ENCODE data around the gene LMLN. TPM values are rescaled to one million over a fixed set of nuclear protein-coding genes. Genes with fewer than 3 reads are reported as not detected.
A peak's percentile ranks its signal among the peaks of the same experiment; 100 is the strongest.

LMLN gene
- total and polyA plus RNA-seq, 2 donors from 2014 or later = 1.6 to 10.5 TPM

GRCh38 chr3:198062068-198062465 is 102.0 kb downstream of the LMLN start:
- Histone ChIP-seq H3K9ac (ENCODE audit: low read length in 3 of 3) (no peak overlapping the region), H3K4me3 (ENCODE audit: low read length in 3 of 3) (no peak overlapping the region), H3K4me1 (ENCODE audit: control insufficient read depth in 2 of 3, insufficient read depth in 2 of 3, low read depth in 1 of 3, low read length in 3 of 3) (no peaks in the 10 kb centered on the region), H3K27ac (ENCODE audit: low read depth in 2 of 2, low read length in 2 of 2) (no peak overlapping the region), H3K27me3 (ENCODE audit: control insufficient read depth, insufficient read depth, low read length) (no peaks in the 10 kb centered on the region), H3K9me3 (ENCODE audit: control insufficient read depth in 2 of 3, insufficient read depth in 1 of 3, low read length in 3 of 3) (no peaks in the 10 kb centered on the region), H3K36me3 (ENCODE audit: control insufficient read depth in 2 of 3, insufficient read depth in 3 of 3, low read length in 3 of 3) (no peaks in the 10 kb centered on the region)
- intact Hi-C loops (cut with DNase I) = no loop called here
- DNase-seq = peak in 1 of 5 donors; percentile 19
- no peak for TF ChIP-seq CTCF (IDR thresholded peaks at IDR 0.05; ENCODE audit: borderline replicate concordance, extremely low read depth, insufficient read depth)
- no peak for FAIRE-seq

GRCh38 chr3:198064420-198064819 is 104.4 kb downstream of the LMLN start:
- Histone ChIP-seq H3K4me1 (ENCODE audit: control insufficient read depth in 2 of 3, insufficient read depth in 2 of 3, low read depth in 1 of 3, low read length in 3 of 3) (no peaks in the 10 kb centered on the region), H3K27ac (ENCODE audit: low read depth in 2 of 2, low read length in 2 of 2) (no peak overlapping the region), H3K4me3 (ENCODE audit: low read length in 3 of 3) (no peak overlapping the region), H3K9ac (ENCODE audit: low read length in 3 of 3) (no peak overlapping the region), H3K36me3 (ENCODE audit: control insufficient read depth in 2 of 3, insufficient read depth in 3 of 3, low read length in 3 of 3) (no peaks in the 10 kb centered on the region), H3K9me3 (ENCODE audit: control insufficient read depth in 2 of 3, insufficient read depth in 1 of 3, low read length in 3 of 3) (no peaks in the 10 kb centered on the region), H3K27me3 (ENCODE audit: control insufficient read depth, insufficient read depth, low read length) (no peaks in the 10 kb centered on the region)
- TF ChIP-seq CTCF (IDR thresholded peaks at IDR 0.05; ENCODE audit: borderline replicate concordance, extremely low read depth, insufficient read depth) = no peak
- no peak for DNase-seq
- intact Hi-C loops (cut with DNase I) = no loop called here
- no peak for FAIRE-seq

- H3K9me3 ChIP-seq (ENCODE audit: control insufficient read depth in 2 of 3, insufficient read depth in 1 of 3, low read length in 3 of 3) = no peaks in the 10 kb centered on the region
- no peaks in the 10 kb centered on the region for H3K27me3 ChIP-seq (ENCODE audit: control insufficient read depth, insufficient read depth, low read length)
- no peak for DNase-seq
- FAIRE-seq = no peak
- no peaks in the 10 kb centered on the region for H3K4me1 ChIP-seq (ENCODE audit: control insufficient read depth in 2 of 3, insufficient read depth in 2 of 3, low read depth in 1 of 3, low read length in 3 of 3)
- H3K36me3 ChIP-seq (ENCODE audit: control insufficient read depth in 2 of 3, insufficient read depth in 3 of 3, low read length in 3 of 3) = no peaks in the 10 kb centered on the region
- no peak overlapping the region for H3K27ac ChIP-seq (ENCODE audit: low read depth in 2 of 2, low read length in 2 of 2)
- H3K9ac ChIP-seq (ENCODE audit: low read length in 3 of 3) = no peak overlapping the region
- no peak overlapping the region for H3K4me3 ChIP-seq (ENCODE audit: low read length in 3 of 3)
- no peak for TF ChIP-seq CTCF (IDR thresholded peaks at IDR 0.05; ENCODE audit: borderline replicate concordance, extremely low read depth, insufficient read depth)
- intact Hi-C loops (cut with DNase I) = no loop called here
Measured at GRCh38 chr3:198065897-198066296, 105.9 kb downstream of the LMLN start.

GRCh38 chr3:198067416-198067815 is 107.4 kb downstream of the LMLN start:
- intact Hi-C loops (cut with DNase I) = no loop called here
- no peak for DNase-seq
- H3K4me3 ChIP-seq (ENCODE audit: low read length in 3 of 3) = no peak overlapping the region
- FAIRE-seq = no peak
- no peak overlapping the region for H3K9ac ChIP-seq (ENCODE audit: low read length in 3 of 3)
- TF ChIP-seq CTCF (IDR thresholded peaks at IDR 0.05; ENCODE audit: borderline replicate concordance, extremely low read depth, insufficient read depth) = no peak
- H3K36me3 ChIP-seq (ENCODE audit: control insufficient read depth in 2 of 3, insufficient read depth in 3 of 3, low read length in 3 of 3) = no peaks in the 10 kb centered on the region
- no peaks in the 10 kb centered on the region for H3K9me3 ChIP-seq (ENCODE audit: control insufficient read depth in 2 of 3, insufficient read depth in 1 of 3, low read length in 3 of 3)
- H3K4me1 ChIP-seq (ENCODE audit: control insufficient read depth in 2 of 3, insufficient read depth in 2 of 3, low read depth in 1 of 3, low read length in 3 of 3) = no peaks in the 10 kb centered on the region
- H3K27ac ChIP-seq (ENCODE audit: low read depth in 2 of 2, low read length in 2 of 2) = no peak overlapping the region
- H3K27me3 ChIP-seq (ENCODE audit: control insufficient read depth, insufficient read depth, low read length) = no peaks in the 10 kb centered on the region
